Activated CD8-positive, alpha-beta T cell treated with anti-CD3 and anti-CD28 coated beads, Interleukin-2, amount 10 ng/mL, durations not matched to agents 7 days and 5 days (primary cell): ENCODE measurements around the gene ANO2. TPM values are rescaled to one million over a fixed set of nuclear protein-coding genes. Genes with fewer than 3 reads are reported as not detected.
"Not testable (repeated sequence)": the region's sequence is repeated elsewhere in the genome, so short reads cannot be mapped to it uniquely, and the experiment has no call there.

ENCODE experiments used
- ATAC-seq: fragments of 150-1000 bp; cut with Tn5 transposase; one replicate; pipeline ENCODE4 v1.10.0; 2021; ENCODE audit warnings: moderate library complexity
- CTCF ChIA-PET: fragments of 350-600 bp; sonication (Branson Sonifier 250); formaldehyde crosslinking; loops from one replicate; lab custom pipeline; 2021; ENCODE audit warnings: antibody characterized with exemption; lab: Charles Lee
- POLR2A ChIA-PET: fragments of 350-600 bp; sonication (Branson Sonifier 250); formaldehyde crosslinking; loops from one replicate; lab custom pipeline; 2021; ENCODE audit warnings: antibody characterized with exemption; lab: Charles Lee
- DNase-seq: peaks from one replicate; pipeline ENCODE4 v3.0.0-alpha.2; 2020
- H3K27ac Mint-ChIP-seq: one replicate; pipeline ENCODE4 v1.8.0; 2021; ENCODE audit warnings: mild to moderate bottlenecking, mixed read lengths
- H3K27me3 Mint-ChIP-seq: one replicate; pipeline ENCODE4 v1.8.0; 2021; ENCODE audit warnings: low read depth, mixed read lengths
- H3K36me3 Mint-ChIP-seq: one replicate; pipeline ENCODE4 v1.8.0; 2021; ENCODE audit warnings: low read depth, mixed read lengths
- H3K4me1 Mint-ChIP-seq: one replicate; pipeline ENCODE4 v1.8.0; 2021; ENCODE audit warnings: low read depth, mixed read lengths
- H3K4me3 Mint-ChIP-seq: one replicate; pipeline ENCODE4 v1.8.0; 2021; ENCODE audit warnings: mild to moderate bottlenecking, mixed read lengths
- H3K9me3 Mint-ChIP-seq: one replicate; pipeline ENCODE4 v1.8.0; 2022; ENCODE audit warnings: mixed read lengths; ENCODE audit not compliant: insufficient read depth
- total RNA-seq, 2 experiments: library from RNA; stranded (reverse); gene quantifications; one replicate each; pipeline ENCODE4 v1.2.3, GENCODE V29; 2021

ANO2 gene
- total RNA-seq, 2 experiments from 2014 or later: not detected

GRCh38 chr12:5705791-5706190, 239.3 kb downstream of the ANO2 start:
- ATAC-seq: no peak
- CTCF ChIA-PET: no interaction called here
- DNase-seq: no peak
- Mint-ChIP-seq H3K4me1 (no peaks in the 10 kb centered on the region), H3K27ac (no peak overlapping the region), H3K27me3 (no peaks in the 10 kb centered on the region), H3K36me3 (no peaks in the 10 kb centered on the region), H3K9me3 (no peaks in the 10 kb centered on the region), H3K4me3 (no peak overlapping the region)
- POLR2A ChIA-PET: no interaction called here

GRCh38 chr12:5694759-5695409, 250.2 kb downstream of the ANO2 start:
- Mint-ChIP-seq H3K27ac (no peak overlapping the region), H3K4me3 (no peak overlapping the region), H3K4me1 (no peaks in the 10 kb centered on the region), H3K27me3 (no peaks in the 10 kb centered on the region), H3K36me3 (no peaks in the 10 kb centered on the region), H3K9me3 (no peaks in the 10 kb centered on the region)
- no peak for DNase-seq
- no peak for ATAC-seq
- CTCF ChIA-PET: no interaction called here
- POLR2A ChIA-PET: no interaction called here

GRCh38 chr12:5692850-5693249, 252.2 kb downstream of the ANO2 start:
- Mint-ChIP-seq H3K27ac (no peak overlapping the region), H3K9me3 (no peaks in the 10 kb centered on the region), H3K4me1 (no peaks in the 10 kb centered on the region), H3K27me3 (no peaks in the 10 kb centered on the region), H3K36me3 (no peaks in the 10 kb centered on the region), H3K4me3 (no peak overlapping the region)
- ChIA-PET CTCF (no interaction called here), POLR2A (no interaction called here)
- ATAC-seq (no peak), DNase-seq (no peak)

GRCh38 chr12:5691943-5692342, 253.1 kb downstream of the ANO2 start:
- ChIA-PET POLR2A (no interaction called here), CTCF (no interaction called here)
- H3K4me3 Mint-ChIP-seq: no peak overlapping the region
- H3K27ac Mint-ChIP-seq: no peak overlapping the region
- H3K9me3 Mint-ChIP-seq: no peaks in the 10 kb centered on the region
- H3K4me1 Mint-ChIP-seq: no peaks in the 10 kb centered on the region
- no peak for ATAC-seq
- H3K36me3 Mint-ChIP-seq: no peaks in the 10 kb centered on the region
- H3K27me3 Mint-ChIP-seq: no peaks in the 10 kb centered on the region
- DNase-seq: no peak

GRCh38 chr12:5690240-5690639, 254.8 kb downstream of the ANO2 start:
- POLR2A ChIA-PET: no interaction called here
- ATAC-seq: no peak
- H3K9me3 Mint-ChIP-seq: no peaks in the 10 kb centered on the region
- CTCF ChIA-PET: no interaction called here
- H3K4me3 Mint-ChIP-seq: no peak overlapping the region
- no peak for DNase-seq
- H3K27ac Mint-ChIP-seq: no peak overlapping the region
- H3K4me1 Mint-ChIP-seq: no peaks in the 10 kb centered on the region
- H3K36me3 Mint-ChIP-seq: no peaks in the 10 kb centered on the region
- H3K27me3 Mint-ChIP-seq: no peaks in the 10 kb centered on the region

- ChIA-PET POLR2A (no interaction called here), CTCF (no interaction called here)
- H3K4me1 Mint-ChIP-seq: no peaks in the 10 kb centered on the region
- no peak for ATAC-seq
- H3K9me3 Mint-ChIP-seq: no peaks in the 10 kb centered on the region
- H3K36me3 Mint-ChIP-seq: no peaks in the 10 kb centered on the region
- no peak overlapping the region for H3K4me3 Mint-ChIP-seq
- no peaks in the 10 kb centered on the region for H3K27me3 Mint-ChIP-seq
- DNase-seq: no peak
- H3K27ac Mint-ChIP-seq: no peak overlapping the region
Measured at GRCh38 chr12:5689773-5690172, 255.3 kb downstream of the ANO2 start.

GRCh38 chr12:5688226-5688625, 256.8 kb downstream of the ANO2 start:
- ChIA-PET CTCF (no interaction called here), POLR2A (no interaction called here)
- Mint-ChIP-seq H3K4me3 (no peak overlapping the region), H3K27ac (no peak overlapping the region), H3K36me3 (no peaks in the 10 kb centered on the region), H3K9me3 (no peaks in the 10 kb centered on the region), H3K4me1 (no peaks in the 10 kb centered on the region), H3K27me3 (no peaks in the 10 kb centered on the region)
- ATAC-seq (no peak), DNase-seq (no peak)

- ATAC-seq: no peak
- Mint-ChIP-seq H3K9me3 (no peaks in the 10 kb centered on the region), H3K4me1 (no peaks in the 10 kb centered on the region), H3K27ac (no peak overlapping the region), H3K36me3 (no peaks in the 10 kb centered on the region), H3K4me3 (no peak overlapping the region), H3K27me3 (no peaks in the 10 kb centered on the region)
- ChIA-PET CTCF (no interaction called here), POLR2A (interaction anchor here (0.6 kb wide), 1 partner anchor 352 kb away, joined by 3 read pairs; no protein-coding TSS in a partner anchor)
- DNase-seq: no peak
Measured at GRCh38 chr12:5685935-5686334, 259.1 kb downstream of the ANO2 start.

GRCh38 chr12:5684989-5685388, 260.1 kb downstream of the ANO2 start:
- no peaks in the 10 kb centered on the region for H3K4me1 Mint-ChIP-seq
- no peak for ATAC-seq
- H3K36me3 Mint-ChIP-seq: no peaks in the 10 kb centered on the region
- H3K27ac Mint-ChIP-seq: no peak overlapping the region
- ChIA-PET POLR2A (no interaction called here), CTCF (no interaction called here)
- no peaks in the 10 kb centered on the region for H3K9me3 Mint-ChIP-seq
- H3K27me3 Mint-ChIP-seq: no peaks in the 10 kb centered on the region
- DNase-seq: no peak
- no peak overlapping the region for H3K4me3 Mint-ChIP-seq

- ATAC-seq (no peak), DNase-seq (no peak)
- Mint-ChIP-seq H3K9me3 (no peaks in the 10 kb centered on the region), H3K4me1 (no peaks in the 10 kb centered on the region), H3K27me3 (peaks cover 3% of the 10 kb centered on the region), H3K4me3 (no peak overlapping the region), H3K27ac (no peak overlapping the region), H3K36me3 (no peaks in the 10 kb centered on the region)
- CTCF ChIA-PET: no interaction called here
- POLR2A ChIA-PET: interaction anchor here (0.7 kb wide), 1 partner anchor 40 kb away, joined by 3 read pairs; no protein-coding TSS in a partner anchor
Measured at GRCh38 chr12:5682581-5682980, 262.5 kb downstream of the ANO2 start.

GRCh38 chr12:5678176-5678575, 266.9 kb downstream of the ANO2 start:
- no peaks in the 10 kb centered on the region for H3K4me1 Mint-ChIP-seq
- H3K27me3 Mint-ChIP-seq: peaks cover 3% of the 10 kb centered on the region
- H3K9me3 Mint-ChIP-seq: no peaks in the 10 kb centered on the region
- no peaks in the 10 kb centered on the region for H3K36me3 Mint-ChIP-seq
- ChIA-PET POLR2A (no interaction called here), CTCF (no interaction called here)
- H3K27ac Mint-ChIP-seq: no peak overlapping the region
- ATAC-seq: no peak
- DNase-seq: no peak
- H3K4me3 Mint-ChIP-seq: no peak overlapping the region

- POLR2A ChIA-PET, H3K36me3 Mint-ChIP-seq, ATAC-seq, CTCF ChIA-PET, DNase-seq, H3K27me3 Mint-ChIP-seq, H3K9me3 Mint-ChIP-seq, H3K27ac Mint-ChIP-seq, H3K4me1 Mint-ChIP-seq, H3K4me3 Mint-ChIP-seq: not testable (repeated sequence)
Measured at GRCh38 chr12:5669624-5670023, 275.4 kb downstream of the ANO2 start.

- POLR2A ChIA-PET: no interaction called here
- H3K4me3 Mint-ChIP-seq: no peak overlapping the region
Measured at GRCh38 chr12:5665615-5666014, 279.4 kb downstream of the ANO2 start.

More at GRCh38 chr12:5665615-5666014, 279.4 kb downstream of the ANO2 start:
- Mint-ChIP-seq H3K4me1 (no peaks in the 10 kb centered on the region), H3K36me3 (no peaks in the 10 kb centered on the region), H3K27ac (no peak overlapping the region), H3K27me3 (no peaks in the 10 kb centered on the region), H3K9me3 (no peaks in the 10 kb centered on the region)
- ATAC-seq: no peak
- CTCF ChIA-PET: no interaction called here
- DNase-seq: no peak
